Neural progenitor cell (in vitro differentiated cells): Measurements from ENCODE around the gene UFSP2. TPM values are rescaled to one million over a fixed set of nuclear protein-coding genes. Genes with fewer than 3 reads are reported as not detected.

ENCODE experiments used
- DNase-seq: peaks from one replicate; pipeline ENCODE4 v3.0.0-alpha.2; 2016; ENCODE audit warnings: low spot score
- H2AFZ ChIP-seq: fragments of 200-600 bp; sonication (generic); replicated peaks from 2 replicates; pipeline ENCODE4 v1.6.1; 2016; ENCODE audit warnings: antibody characterized with exemption
- H3F3A ChIP-seq: fragments of 200-600 bp; sonication (generic); 2 replicates; pipeline ENCODE4 v1.6.1; 2016; ENCODE audit warnings: antibody characterized with exemption, low read depth
- H3K27ac ChIP-seq: fragments of 200-600 bp; sonication (generic); 2 replicates; pipeline ENCODE4 v1.5.1; 2016; ENCODE audit warnings: mild to moderate bottlenecking
- H3K27me3 ChIP-seq: fragments of 200-600 bp; sonication (generic); 2 replicates; pipeline ENCODE4 v1.6.1; 2016; ENCODE audit warnings: mild to moderate bottlenecking, moderate library complexity
- H3K36me3 ChIP-seq: fragments of 200-600 bp; sonication (generic); 2 replicates; pipeline ENCODE4 v1.5.1; 2016
- H3K4me1 ChIP-seq: fragments of 200-600 bp; sonication (generic); 2 replicates; pipeline ENCODE4 v1.6.1; 2016; ENCODE audit warnings: mixed run types
- H3K4me2 ChIP-seq: fragments of 200-600 bp; sonication (generic); 2 replicates; pipeline ENCODE4 v1.6.1; 2016
- H3K4me3 ChIP-seq: fragments of 200-600 bp; sonication (generic); 2 replicates; pipeline ENCODE4 v1.5.1; 2016
- H3K79me2 ChIP-seq: fragments of 200-600 bp; sonication (generic); 2 replicates; pipeline ENCODE4 v1.6.1; 2016; ENCODE audit warnings: low read depth
- H3K9ac ChIP-seq: fragments of 200-600 bp; sonication (generic); 2 replicates; pipeline ENCODE4 v1.6.1; 2016
- H3K9me3 ChIP-seq: fragments of 200-600 bp; sonication (generic); 2 replicates; pipeline ENCODE4 v1.5.1; 2016; ENCODE audit warnings: low read depth
- H4K20me1 ChIP-seq: fragments of 200-600 bp; sonication (generic); 2 replicates; pipeline ENCODE4 v1.6.1; 2016; ENCODE audit warnings: low read depth
- H3K27ac Mint-ChIP-seq: 3 replicates; pipeline ENCODE4 v1.8.0; 2021; ENCODE audit warnings: mixed read lengths
- H3K27me3 Mint-ChIP-seq: 2 replicates; pipeline ENCODE4 v1.8.0; 2022; ENCODE audit warnings: low read depth, mild to moderate bottlenecking, inconsistent platforms, moderate library complexity, mixed read lengths; ENCODE audit not compliant: insufficient read depth
- H3K36me3 Mint-ChIP-seq: 3 replicates; pipeline ENCODE4 v1.8.0; 2021; ENCODE audit warnings: mixed read lengths
- H3K4me1 Mint-ChIP-seq: 3 replicates; pipeline ENCODE4 v1.8.0; 2021; ENCODE audit warnings: mixed read lengths
- H3K4me3 Mint-ChIP-seq: 3 replicates; pipeline ENCODE4 v1.8.0; 2021; ENCODE audit warnings: mild to moderate bottlenecking, moderate library complexity, mixed read lengths
- H3K9me3 Mint-ChIP-seq: 3 replicates; pipeline ENCODE4 v1.8.0; 2020; ENCODE audit warnings: mixed read lengths
- CTCF ChIP-seq: fragments of 200-600 bp; sonication (generic); IDR thresholded peaks from 2 replicates; pipeline ENCODE4 v1.5.1; 2017; ENCODE audit warnings: antibody characterized with exemption, mild to moderate bottlenecking
- EZH2 ChIP-seq: fragments of 200-600 bp; sonication (generic); IDR thresholded peaks from 2 replicates; pipeline ENCODE4 v1.6.1; 2017; ENCODE audit warnings: antibody characterized with exemption, mild to moderate bottlenecking, moderate library complexity
- EZH2phosphoT487 ChIP-seq: fragments of 200-600 bp; sonication (generic); IDR thresholded peaks from 2 replicates; pipeline ENCODE4 v1.6.1; 2017; ENCODE audit warnings: antibody characterized with exemption
- total RNA-seq: library from RNA; depleted of rRNA; stranded (reverse); fragments of >200 nt; gene quantifications from 2 replicates; pipeline ENCODE4 v1.2.3, GENCODE V29; 2015; ENCODE audit warnings: low replicate concordance

The UFSP2 gene
- total RNA-seq, 1 donor from 2014 or later = 56.9 TPM

DNA sequence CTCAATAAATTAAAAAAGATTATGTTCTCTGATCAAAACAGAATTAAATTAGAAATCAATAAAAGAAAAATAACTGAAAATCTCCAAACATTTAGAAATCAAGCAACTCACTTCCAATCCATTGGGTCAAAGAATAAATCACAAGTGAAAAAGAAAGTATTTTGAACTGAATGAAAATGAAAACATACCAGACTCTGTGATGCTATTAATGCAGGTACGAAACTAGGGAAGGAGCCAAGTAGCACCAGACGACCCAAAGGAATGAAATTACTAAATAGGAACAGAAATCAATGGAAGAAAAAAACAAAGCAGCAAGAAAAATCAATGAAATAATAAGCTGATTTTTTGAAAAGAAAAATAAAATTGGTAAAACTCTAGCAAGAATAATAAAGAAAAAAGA, 30.4 kb upstream of the UFSP2 start:
- Mint-ChIP-seq H3K4me1 (no peaks in the 10 kb centered on the region), H3K36me3 (no peaks in the 10 kb centered on the region), H3K4me3 (no peak overlapping the region), H3K27me3 (peaks cover 3% of the 10 kb centered on the region), H3K27ac (no peak overlapping the region), H3K9me3 (no peaks in the 10 kb centered on the region)
- no peaks in the 10 kb centered on the region for H3K36me3 ChIP-seq
- H3K4me3 ChIP-seq = no peak overlapping the region
- no peaks in the 10 kb centered on the region for H3K79me2 ChIP-seq
- TF ChIP-seq EZH2 (no peak), EZH2phosphoT487 (no peak), CTCF (no peak)
- H2AFZ ChIP-seq = no peak overlapping the region
- no peaks in the 10 kb centered on the region for H4K20me1 ChIP-seq
- H3F3A ChIP-seq = no peaks in the 10 kb centered on the region
- DNase-seq = no peak
- no peak overlapping the region for H3K4me2 ChIP-seq
- no peaks in the 10 kb centered on the region for H3K9me3 ChIP-seq
- H3K27ac ChIP-seq = no peak overlapping the region
- peaks cover 10% of the 10 kb centered on the region for H3K4me1 ChIP-seq
- no peak overlapping the region for H3K9ac ChIP-seq
- no peaks in the 10 kb centered on the region for H3K27me3 ChIP-seq

DNA sequence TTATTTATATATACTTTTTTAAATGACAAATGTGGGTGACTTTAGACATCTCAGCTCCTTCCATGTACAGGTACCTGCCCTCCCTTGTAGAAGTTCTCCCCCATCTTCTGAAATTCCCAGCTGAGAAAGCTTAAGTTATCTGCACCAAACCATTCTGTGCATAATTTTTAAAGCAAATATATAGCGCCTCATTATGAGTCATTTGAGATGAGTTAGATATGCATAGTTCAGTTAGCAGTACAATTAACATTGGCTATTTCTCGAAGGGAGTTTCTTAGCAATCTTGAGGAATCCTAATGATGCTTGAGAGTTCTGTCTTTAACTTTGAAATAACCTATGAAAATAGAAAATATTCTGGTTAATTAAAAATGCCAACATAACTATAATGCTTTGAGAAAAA, 19.4 kb upstream of the UFSP2 start:
- TF ChIP-seq CTCF = no peak
- TF ChIP-seq EZH2 = no peak
- TF ChIP-seq EZH2phosphoT487 = no peak
- no peaks in the 10 kb centered on the region for H4K20me1 ChIP-seq
- H2AFZ ChIP-seq = no peak overlapping the region
- Mint-ChIP-seq H3K27me3 (no peaks in the 10 kb centered on the region), H3K4me3 (no peak overlapping the region), H3K27ac (no peak overlapping the region), H3K36me3 (no peaks in the 10 kb centered on the region), H3K4me1 (no peaks in the 10 kb centered on the region), H3K9me3 (no peaks in the 10 kb centered on the region)
- no peaks in the 10 kb centered on the region for H3K79me2 ChIP-seq
- H3K4me3 ChIP-seq = no peak overlapping the region
- no peaks in the 10 kb centered on the region for H3K9me3 ChIP-seq
- no peaks in the 10 kb centered on the region for H3K36me3 ChIP-seq
- no peak overlapping the region for H3K4me2 ChIP-seq
- peaks cover under 1% of the 10 kb centered on the region for H3F3A ChIP-seq
- no peaks in the 10 kb centered on the region for H3K4me1 ChIP-seq
- DNase-seq = no peak
- no peak overlapping the region for H3K27ac ChIP-seq
- no peaks in the 10 kb centered on the region for H3K27me3 ChIP-seq
- no peak overlapping the region for H3K9ac ChIP-seq

GRCh38 chr4:185441479-185441878, 15.7 kb upstream of the UFSP2 start:
- H3K36me3 Mint-ChIP-seq = no peaks in the 10 kb centered on the region
- no peaks in the 10 kb centered on the region for H3K4me1 Mint-ChIP-seq
- Histone ChIP-seq H3K9me3 (no peaks in the 10 kb centered on the region), H3K27me3 (no peaks in the 10 kb centered on the region), H3K79me2 (no peaks in the 10 kb centered on the region), H3F3A (peaks cover 3% of the 10 kb centered on the region), H2AFZ (no peak overlapping the region), H3K4me1 (no peaks in the 10 kb centered on the region), H3K36me3 (no peaks in the 10 kb centered on the region), H4K20me1 (no peaks in the 10 kb centered on the region), H3K9ac (no peak overlapping the region), H3K27ac (no peak overlapping the region), H3K4me3 (no peak overlapping the region), H3K4me2 (no peak overlapping the region)
- no peak overlapping the region for H3K4me3 Mint-ChIP-seq
- no peaks in the 10 kb centered on the region for H3K9me3 Mint-ChIP-seq
- H3K27me3 Mint-ChIP-seq = no peaks in the 10 kb centered on the region
- no peak for TF ChIP-seq CTCF
- no peak for TF ChIP-seq EZH2
- no peak for TF ChIP-seq EZH2phosphoT487
- DNase-seq = no peak
- H3K27ac Mint-ChIP-seq = no peak overlapping the region
